Caco-2 (cell line): ENCODE data around the gene RNF145. TPM values are rescaled to one million over a fixed set of nuclear protein-coding genes. Genes with fewer than 3 reads are reported as not detected.
"Not testable (repeated sequence)": the region's sequence is repeated elsewhere in the genome, so short reads cannot be mapped to it uniquely, and the experiment has no call there.

Experiments used
- BruUV-seq: library from RNA; stranded (reverse); fragments of 400-500 nt; replicated peaks from 2 replicates; lab custom pipeline; 2021; lab: Mats Ljungman, UMichigan
- CTCF ChIA-PET: fragments of 300-600 bp; sonication (Branson Sonifier 250); formaldehyde crosslinking; loops from one replicate; lab custom pipeline; 2022; ENCODE audit warnings: antibody characterized with exemption; lab: Charles Lee
- POLR2A ChIA-PET: fragments of 300-600 bp; sonication (Branson Sonifier 250); formaldehyde crosslinking; loops from one replicate; lab custom pipeline; 2022; ENCODE audit warnings: antibody characterized with exemption; lab: Charles Lee
- DNase-seq, 2 experiments: peaks; one replicate each; pipeline versions ENCODE4 v3.0.0 to v3.0.0-alpha.2; 2020 to 2022
- H3K27me3 ChIP-seq: replicated peaks from 2 replicates; pipeline ENCODE4 v1.6.0; 2011; ENCODE audit warnings: low read length; ENCODE audit not compliant: control insufficient read depth, insufficient read depth
- H3K36me3 ChIP-seq: 2 replicates; pipeline ENCODE4 v1.5.1; 2011; ENCODE audit warnings: low read length; ENCODE audit not compliant: control insufficient read depth, insufficient read depth
- H3K4me1 ChIP-seq: fragments of 250-450 bp; sonication (Bioruptor Pico); 2 replicates; pipeline ENCODE4 v1.5.1; 2020; ENCODE audit warnings: mild to moderate bottlenecking
- H3K4me3 ChIP-seq: 2 replicates; pipeline ENCODE4 v1.5.1; 2011; ENCODE audit warnings: low read depth, mild to moderate bottlenecking, control low read depth, low read length
- H3K9me3 ChIP-seq: fragments of 250-450 bp; sonication (Bioruptor Pico); 2 replicates; pipeline ENCODE4 v1.5.1; 2020; ENCODE audit warnings: mild to moderate bottlenecking, moderate library complexity
- H3K27ac Mint-ChIP-seq: one replicate; pipeline ENCODE4 v1.8.0; 2022; ENCODE audit warnings: mixed read lengths; ENCODE audit not compliant: unreplicated experiment
- H3K27me3 Mint-ChIP-seq: one replicate; pipeline ENCODE4 v1.8.0; 2022; ENCODE audit warnings: mixed read lengths; ENCODE audit not compliant: insufficient read depth, unreplicated experiment
- H3K36me3 Mint-ChIP-seq: one replicate; pipeline ENCODE4 v1.8.0; 2022; ENCODE audit warnings: mild to moderate bottlenecking, mixed read lengths; ENCODE audit not compliant: insufficient read depth, unreplicated experiment
- H3K4me1 Mint-ChIP-seq: one replicate; pipeline ENCODE4 v1.8.0; 2022; ENCODE audit warnings: low read depth, mixed read lengths; ENCODE audit not compliant: unreplicated experiment
- H3K4me3 Mint-ChIP-seq: one replicate; pipeline ENCODE4 v1.8.0; 2022; ENCODE audit warnings: mild to moderate bottlenecking, moderate library complexity, mixed read lengths; ENCODE audit not compliant: unreplicated experiment
- H3K9me3 Mint-ChIP-seq: one replicate; pipeline ENCODE4 v1.8.0; 2022; ENCODE audit warnings: mixed read lengths; ENCODE audit not compliant: unreplicated experiment
- intact Hi-C: fragments of 100-400 bp; cut with micrococcal nuclease; formaldehyde crosslinking; loops from one replicate; pipeline ENCODE4 v1.10.0; 2022; ENCODE audit not compliant: unreplicated experiment
- total RNA-seq: library from RNA; stranded (reverse); gene quantifications from 2 replicates; pipeline ENCODE4 v1.2.3, GENCODE V29; 2022
- TF ChIP-seq, protein P1 (sequence below), 2 experiments: fragments of 200-600 bp in 1 of 2; IDR thresholded peaks; 1 replicate in 1 of 2; 2 replicates in 1 of 2; pipeline versions ENCODE4 v1.5.1 to v1.8.0; 2011 to 2022; ENCODE audit warnings: antibody characterized with exemption in 1 of 2, control low read depth in 1 of 2, inconsistent platforms in 1 of 2, low read depth in 1 of 2, low read length in 1 of 2, mild to moderate bottlenecking in 1 of 2, moderate library complexity in 1 of 2; ENCODE audit not compliant: insufficient read depth in 1 of 2, severe bottlenecking in 1 of 2, unreplicated experiment in 1 of 2

RNF145 gene
- total RNA-seq, 1 experiment from 2014 or later = 38.7 TPM

DNA sequence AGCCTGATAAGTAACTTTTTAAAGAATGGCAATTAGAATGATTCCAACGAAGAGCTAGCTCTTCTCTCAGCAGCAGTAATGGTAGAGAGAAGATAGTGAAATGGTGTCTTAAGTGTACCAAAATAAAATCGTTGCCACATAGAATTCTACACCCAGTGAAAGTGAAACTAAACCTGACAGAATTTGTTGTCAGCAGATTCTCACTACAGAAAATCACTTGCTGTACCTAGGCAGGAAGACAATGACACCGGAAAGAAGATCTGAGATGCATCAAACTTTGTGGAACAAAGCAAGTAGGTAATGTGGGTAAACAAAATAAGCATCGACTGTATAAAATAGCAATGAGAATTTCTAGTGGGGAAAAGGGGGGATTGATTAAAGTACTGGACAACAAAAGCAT is 88.9 kb downstream of the RNF145 start:
- Mint-ChIP-seq H3K4me3 (no peak overlapping the region), H3K4me1 (no peaks in the 10 kb centered on the region), H3K36me3 (no peaks in the 10 kb centered on the region), H3K27me3 (peaks cover 14% of the 10 kb centered on the region), H3K9me3 (no peaks in the 10 kb centered on the region), H3K27ac (no peak overlapping the region)
- Histone ChIP-seq H3K4me1 (no peaks in the 10 kb centered on the region), H3K36me3 (no peaks in the 10 kb centered on the region), H3K4me3 (no peak overlapping the region), H3K27me3 (no peaks in the 10 kb centered on the region), H3K9me3 (no peaks in the 10 kb centered on the region)
- intact Hi-C loops = no loop called here
- no peak for DNase-seq
- ChIA-PET CTCF (interaction anchor here (0.7 kb wide), 1 partner anchor 12 kb away, joined by 3 read pairs; no protein-coding TSS in a partner anchor), POLR2A (no interaction called here)
- BruUV-seq = no TSS peak
- TF ChIP-seq, protein P1, sequence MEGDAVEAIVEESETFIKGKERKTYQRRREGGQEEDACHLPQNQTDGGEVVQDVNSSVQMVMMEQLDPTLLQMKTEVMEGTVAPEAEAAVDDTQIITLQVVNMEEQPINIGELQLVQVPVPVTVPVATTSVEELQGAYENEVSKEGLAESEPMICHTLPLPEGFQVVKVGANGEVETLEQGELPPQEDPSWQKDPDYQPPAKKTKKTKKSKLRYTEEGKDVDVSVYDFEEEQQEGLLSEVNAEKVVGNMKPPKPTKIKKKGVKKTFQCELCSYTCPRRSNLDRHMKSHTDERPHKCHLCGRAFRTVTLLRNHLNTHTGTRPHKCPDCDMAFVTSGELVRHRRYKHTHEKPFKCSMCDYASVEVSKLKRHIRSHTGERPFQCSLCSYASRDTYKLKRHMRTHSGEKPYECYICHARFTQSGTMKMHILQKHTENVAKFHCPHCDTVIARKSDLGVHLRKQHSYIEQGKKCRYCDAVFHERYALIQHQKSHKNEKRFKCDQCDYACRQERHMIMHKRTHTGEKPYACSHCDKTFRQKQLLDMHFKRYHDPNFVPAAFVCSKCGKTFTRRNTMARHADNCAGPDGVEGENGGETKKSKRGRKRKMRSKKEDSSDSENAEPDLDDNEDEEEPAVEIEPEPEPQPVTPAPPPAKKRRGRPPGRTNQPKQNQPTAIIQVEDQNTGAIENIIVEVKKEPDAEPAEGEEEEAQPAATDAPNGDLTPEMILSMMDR (IDR thresholded peaks at IDR 0.05; ENCODE audit: insufficient read depth in 1 of 2, low read depth in 1 of 2, low read length in 1 of 2, severe bottlenecking in 1 of 2, unreplicated experiment in 1 of 2) = no peak

DNA sequence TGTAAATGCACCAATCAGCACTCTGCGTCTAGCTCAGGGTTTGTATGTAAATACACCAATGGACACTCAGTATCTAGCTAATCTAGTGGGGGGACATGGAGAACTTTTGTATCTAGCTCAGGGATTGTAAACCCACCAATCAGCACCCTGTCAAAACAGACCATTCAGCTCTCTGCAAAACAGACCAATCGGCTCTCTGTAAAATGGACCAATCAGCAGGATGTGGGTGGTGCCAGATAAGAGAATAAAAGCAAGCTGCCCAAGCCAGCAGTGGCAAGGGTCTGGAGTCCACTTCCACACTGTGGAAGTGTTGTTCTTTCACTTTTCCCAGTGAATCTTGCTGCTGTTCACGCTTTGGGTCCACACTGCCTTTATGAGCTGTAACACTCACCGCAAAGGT is 89.5 kb downstream of the RNF145 start:
- peaks cover 14% of the 10 kb centered on the region for H3K27me3 Mint-ChIP-seq
- H3K36me3 ChIP-seq, H3K9me3 ChIP-seq, POLR2A ChIA-PET, H3K4me1 Mint-ChIP-seq, BruUV-seq, H3K27me3 ChIP-seq, H3K27ac Mint-ChIP-seq, DNase-seq, H3K36me3 Mint-ChIP-seq, H3K4me1 ChIP-seq, H3K4me3 ChIP-seq, H3K9me3 Mint-ChIP-seq, intact Hi-C loops, H3K4me3 Mint-ChIP-seq: not testable (repeated sequence)
- CTCF ChIA-PET = interaction anchor here (0.7 kb wide), 1 partner anchor 13 kb away, joined by 3 read pairs; no protein-coding TSS in a partner anchor

DNA sequence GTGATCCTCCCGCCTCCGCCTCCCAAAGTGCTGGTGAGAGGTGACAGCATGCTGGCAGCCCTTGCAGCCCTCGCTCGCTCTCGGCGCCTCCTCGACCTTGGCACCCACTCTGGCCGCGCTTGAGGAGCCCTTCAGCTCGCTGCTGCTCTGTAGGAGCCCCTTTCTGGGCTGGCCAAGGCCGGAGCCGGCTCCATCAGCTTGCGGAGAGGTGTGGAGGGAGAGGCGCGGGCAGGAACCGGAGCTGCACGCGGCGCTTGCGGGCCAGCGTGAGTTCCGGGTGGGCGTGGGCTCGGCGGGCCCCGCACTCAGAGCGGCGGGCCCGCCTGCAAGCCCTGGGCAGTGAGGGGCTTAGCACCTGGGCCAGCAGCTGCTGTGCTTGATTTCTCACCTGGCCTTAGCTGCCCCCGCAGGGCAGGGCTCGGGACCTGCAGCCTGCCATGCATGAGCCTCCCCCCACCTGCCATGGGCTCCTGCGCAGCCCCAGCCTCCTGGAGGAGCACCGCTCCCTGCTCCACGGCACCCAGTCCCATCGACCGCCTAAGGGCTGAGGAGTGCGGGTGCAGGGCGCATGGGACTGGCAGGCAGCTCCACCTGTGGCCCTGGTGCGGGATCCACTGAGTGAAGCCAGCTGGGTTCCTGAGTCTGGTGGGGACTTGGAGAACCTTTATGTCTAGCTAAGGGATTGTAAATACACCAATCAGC is 90.2 kb downstream of the RNF145 start:
- H3K27me3 Mint-ChIP-seq, H3K9me3 Mint-ChIP-seq, H3K9me3 ChIP-seq, CTCF ChIA-PET, DNase-seq, H3K36me3 Mint-ChIP-seq, H3K36me3 ChIP-seq, BruUV-seq, H3K4me1 Mint-ChIP-seq, H3K4me3 ChIP-seq, intact Hi-C loops, H3K4me1 ChIP-seq, H3K27ac Mint-ChIP-seq, H3K27me3 ChIP-seq, H3K4me3 Mint-ChIP-seq: not testable (repeated sequence)
- POLR2A ChIA-PET = interaction anchor here (0.6 kb wide), 1 partner anchor 33 kb away, joined by 3 read pairs; no protein-coding TSS in a partner anchor

DNA sequence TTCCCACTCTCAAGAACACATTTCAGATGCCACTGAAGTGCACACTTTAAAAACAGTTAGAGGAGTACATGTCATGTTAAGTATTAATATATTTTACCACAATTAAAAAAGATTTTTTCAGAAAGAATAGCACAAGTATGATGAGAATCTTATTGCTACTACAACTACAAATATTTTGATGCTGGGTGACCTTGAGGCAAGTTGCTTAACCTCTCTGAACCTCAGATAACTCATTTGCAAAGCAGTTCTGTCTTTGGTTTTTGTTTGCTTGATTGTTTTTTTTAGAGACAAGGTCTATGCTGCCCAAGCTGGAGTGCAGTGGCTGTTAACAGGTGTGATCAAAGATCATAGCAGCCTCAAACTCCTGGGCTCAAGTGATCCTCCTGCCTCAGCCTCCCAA is 95.9 kb downstream of the RNF145 start:
- Mint-ChIP-seq H3K4me1 (no peaks in the 10 kb centered on the region), H3K27me3 (peaks cover 26% of the 10 kb centered on the region), H3K27ac (no peak overlapping the region), H3K4me3 (no peak overlapping the region), H3K36me3 (no peaks in the 10 kb centered on the region), H3K9me3 (no peaks in the 10 kb centered on the region)
- ChIA-PET CTCF (no interaction called here), POLR2A (no interaction called here)
- Histone ChIP-seq H3K36me3 (no peaks in the 10 kb centered on the region), H3K27me3 (no peaks in the 10 kb centered on the region; the same call in 1 of the 2 replicates), H3K4me1 (no peaks in the 10 kb centered on the region), H3K9me3 (no peaks in the 10 kb centered on the region), H3K4me3 (no peak overlapping the region)
- TF ChIP-seq, protein P1 (IDR thresholded peaks at IDR 0.05; ENCODE audit: insufficient read depth in 1 of 2, low read depth in 1 of 2, low read length in 1 of 2, severe bottlenecking in 1 of 2, unreplicated experiment in 1 of 2) = no peak
- DNase-seq = no peak
- BruUV-seq = no TSS peak
- intact Hi-C loops = no loop called here
